CD4-positive, alpha-beta T cell (primary cell): ENCODE results near the gene MBD5. TPM values are rescaled to one million over a fixed set of nuclear protein-coding genes. Genes with fewer than 3 reads are reported as not detected.

Experiments used
- ATAC-seq: fragments of 200-7000 bp; cut with Tn5 transposase; one replicate; pipeline ENCODE4 v1.10.0; 2022; ENCODE audit warnings: mild to moderate bottlenecking; ENCODE audit not compliant: poor library complexity
- CTCF ChIA-PET: fragments of 350-600 bp; sonication (Branson Sonifier 250); formaldehyde crosslinking; loops from one replicate; lab custom pipeline; 2021; ENCODE audit warnings: antibody characterized with exemption, inconsistent platforms; lab: Charles Lee
- POLR2A ChIA-PET: fragments of 350-600 bp; sonication (Branson Sonifier 250); formaldehyde crosslinking; loops from one replicate; lab custom pipeline; 2021; ENCODE audit warnings: antibody characterized with exemption, inconsistent platforms; lab: Charles Lee
- DNase-seq, 14 experiments: peaks; one replicate each; pipeline ENCODE4 v3.0.0-alpha.2; 2013 to 2020; ENCODE audit warnings: mixed read lengths in 2 of 14
- H3K27ac ChIP-seq, 2 donors: one replicate each; pipeline versions ENCODE4 v1.5.1 to v1.7.0; 2013; ENCODE audit warnings: low read length in 2 of 2, low read depth in 1 of 2, mild to moderate bottlenecking in 1 of 2
- H3K27me3 ChIP-seq, 2 experiments: 1 replicate in 1 of 2; 2 replicates in 1 of 2; pipeline versions ENCODE4 v1.6.1 to v1.7.0; 2013; ENCODE audit warnings: low read length in 2 of 2, control low read depth in 1 of 2, mild to moderate bottlenecking in 1 of 2, moderate library complexity in 1 of 2; ENCODE audit not compliant: insufficient read depth in 2 of 2, control insufficient read depth in 1 of 2
- H3K36me3 ChIP-seq: one replicate; pipeline ENCODE4 v1.6.1; 2013; ENCODE audit warnings: low read length, control low read depth; ENCODE audit not compliant: insufficient read depth
- H3K4me1 ChIP-seq: one replicate; pipeline ENCODE4 v1.6.1; 2013; ENCODE audit warnings: low read length, control low read depth; ENCODE audit not compliant: insufficient read depth
- H3K4me3 ChIP-seq: one replicate; pipeline ENCODE4 v1.5.1; 2013; ENCODE audit warnings: mild to moderate bottlenecking, low read length, moderate library complexity
- H3K9me3 ChIP-seq, 2 experiments: 1 replicate in 1 of 2; 2 replicates in 1 of 2; pipeline versions ENCODE4 v1.6.1 to v1.7.0; 2013; ENCODE audit warnings: low read length in 2 of 2, mild to moderate bottlenecking in 2 of 2, control low read depth in 1 of 2, moderate library complexity in 1 of 2; ENCODE audit not compliant: control insufficient read depth in 1 of 2, insufficient read depth in 1 of 2
- H3K27ac Mint-ChIP-seq: one replicate; pipeline ENCODE4 v1.8.0; 2020; ENCODE audit warnings: mixed read lengths
- H3K27me3 Mint-ChIP-seq: one replicate; pipeline ENCODE4 v1.8.0; 2021; ENCODE audit warnings: mixed read lengths
- H3K36me3 Mint-ChIP-seq: one replicate; pipeline ENCODE4 v1.8.0; 2021; ENCODE audit warnings: low read depth, mixed read lengths
- H3K4me1 Mint-ChIP-seq: one replicate; pipeline ENCODE4 v1.8.0; 2021; ENCODE audit warnings: low read depth, mixed read lengths
- H3K4me3 Mint-ChIP-seq: one replicate; pipeline ENCODE4 v1.8.0; 2020; ENCODE audit warnings: mild to moderate bottlenecking, mixed read lengths
- H3K9me3 Mint-ChIP-seq: one replicate; pipeline ENCODE4 v1.8.0; 2020; ENCODE audit warnings: mixed read lengths
- CTCF ChIP-seq: fragments of 200-600 bp; IDR thresholded peaks from one replicate; pipeline ENCODE4 v1.8.0; 2022; ENCODE audit warnings: antibody characterized with exemption, mild to moderate bottlenecking
- intact Hi-C, 2 experiments: fragments of 100-400 bp; cut with DNase I in 1 of 2; cut with micrococcal nuclease in 1 of 2; formaldehyde crosslinking; loops; one replicate each; pipeline versions ENCODE4 v1.15.1 to v1.9.0; 2023 to 2025; cut with DNase I, micrococcal nuclease
- total RNA-seq, 174 experiments: library from RNA in 2 of 174; stranded (reverse) in 2 of 174; gene quantifications; one replicate each; pipeline ENCODE4 v1.2.3 and lab custom pipeline; 2021 to 2026

The MBD5 gene
- total RNA-seq, 2 experiments from 2014 or later, result 49.8 to 52.9 TPM

GRCh38 chr2:148221926-148222325 is 201.0 kb downstream of the MBD5 start:
- CTCF ChIA-PET, result no interaction called here
- H3K36me3 Mint-ChIP-seq, result peaks cover 69% of the 10 kb centered on the region
- no peak for ATAC-seq

GRCh38 chr2:148231858-148232257 is 211.0 kb downstream of the MBD5 start:
- ATAC-seq (no peak), DNase-seq (no peak)
- Histone ChIP-seq H3K36me3 (peaks cover 8% of the 10 kb centered on the region), H3K4me1 (no peaks in the 10 kb centered on the region), H3K27me3 (no peaks in the 10 kb centered on the region), H3K27ac (no peak overlapping the region), H3K9me3 (peaks cover 4 to 7% of the 10 kb centered on the region in 2 experiments), H3K4me3 (no peak overlapping the region)
- intact Hi-C loops, result no loop called here
- H3K27ac Mint-ChIP-seq, result no peak overlapping the region
- no peaks in the 10 kb centered on the region for H3K4me1 Mint-ChIP-seq
- POLR2A ChIA-PET, result no interaction called here
- no peak overlapping the region for H3K4me3 Mint-ChIP-seq
- H3K9me3 Mint-ChIP-seq, result peaks cover 7% of the 10 kb centered on the region
- CTCF ChIA-PET, result no interaction called here
- no peak for TF ChIP-seq CTCF
- no peaks in the 10 kb centered on the region for H3K27me3 Mint-ChIP-seq
- H3K36me3 Mint-ChIP-seq, result peaks cover 89% of the 10 kb centered on the region

More at GRCh38 chr2:148221926-148222325, 201.0 kb downstream of the MBD5 start:
- TF ChIP-seq CTCF, result no peak
- H3K9me3 ChIP-seq, result peaks cover 4 to 10% of the 10 kb centered on the region in 2 experiments
- no peak overlapping the region for H3K4me3 Mint-ChIP-seq
- H3K27ac Mint-ChIP-seq, result no peak overlapping the region
- POLR2A ChIA-PET, result no interaction called here
- H3K4me1 Mint-ChIP-seq, result no peaks in the 10 kb centered on the region
- H3K9me3 Mint-ChIP-seq, result peaks cover 25% of the 10 kb centered on the region
- no peak overlapping the region for H3K27ac ChIP-seq
- H3K27me3 ChIP-seq, result no peaks in the 10 kb centered on the region
- intact Hi-C loops, result no loop called here
- H3K27me3 Mint-ChIP-seq, result no peaks in the 10 kb centered on the region
- no peak for DNase-seq
- no peaks in the 10 kb centered on the region for H3K4me1 ChIP-seq
- no peaks in the 10 kb centered on the region for H3K36me3 ChIP-seq
- no peak overlapping the region for H3K4me3 ChIP-seq

GRCh38 chr2:148234143-148234542 is 213.3 kb downstream of the MBD5 start:
- Mint-ChIP-seq H3K27ac (no peak overlapping the region), H3K9me3 (peaks cover 13% of the 10 kb centered on the region), H3K36me3 (peaks cover 89% of the 10 kb centered on the region), H3K4me3 (no peak overlapping the region), H3K4me1 (no peaks in the 10 kb centered on the region), H3K27me3 (no peaks in the 10 kb centered on the region)
- Histone ChIP-seq H3K4me3 (no peak overlapping the region), H3K9me3 (peaks cover 4 to 15% of the 10 kb centered on the region in 2 experiments), H3K27ac (no peak overlapping the region), H3K36me3 (peaks cover 20% of the 10 kb centered on the region), H3K4me1 (no peaks in the 10 kb centered on the region), H3K27me3 (no peaks in the 10 kb centered on the region)
- ATAC-seq, result no peak
- no peak for TF ChIP-seq CTCF
- CTCF ChIA-PET, result no interaction called here
- DNase-seq, result no peak
- POLR2A ChIA-PET, result no interaction called here
- intact Hi-C loops, result no loop called here
